OCI-LY3 (cell line): Measurements from ENCODE around the gene PROK1.

ENCODE experiments used
- H2AFZ ChIP-seq: fragments of 200-600, 300-600 bp; shearing (Covaris generic); 2 replicates; pipeline ENCODE4 v1.6.0; 2014; ENCODE audit warnings: antibody characterized with exemption, low read depth, low read length
- H3K27ac ChIP-seq: fragments of 200-600, 300-600 bp; sonication (generic); 2 replicates; pipeline ENCODE4 v1.5.1; 2014; ENCODE audit warnings: mild to moderate bottlenecking, low read length, moderate library complexity, mixed read lengths
- H3K27me3 ChIP-seq: fragments of 200-600, 300-600 bp; sonication (generic); 2 replicates; pipeline ENCODE4 v1.6.1; 2014; ENCODE audit warnings: low read depth, low read length, mixed read lengths
- H3K36me3 ChIP-seq: fragments of 200-600, 300-600 bp; sonication (generic); replicated peaks from 2 replicates; pipeline ENCODE3; 2014; ENCODE audit warnings: low read depth, low read length, mixed read lengths
- H3K4me1 ChIP-seq: fragments of 300-600, 200-600 bp; sonication (generic); 2 replicates; pipeline ENCODE4 v1.6.1; 2014; ENCODE audit warnings: low read length, mixed read lengths
- H3K4me2 ChIP-seq: fragments of 200-600, 300-600 bp; sonication (generic); 2 replicates; pipeline ENCODE4 v1.6.1; 2014; ENCODE audit warnings: low read length, mixed read lengths
- H3K4me3 ChIP-seq: fragments of 300-600, 200-600 bp; sonication (generic); 2 replicates; pipeline ENCODE4 v1.5.1; 2014; ENCODE audit warnings: antibody characterized with exemption, mild to moderate bottlenecking, low read length, moderate library complexity
- H3K79me2 ChIP-seq: fragments of 300-600, 200-600 bp; shearing (Covaris generic); 2 replicates; pipeline ENCODE4 v1.6.1; 2014; ENCODE audit warnings: mild to moderate bottlenecking, low read length, mixed read lengths
- H3K9ac ChIP-seq: fragments of 300-600, 200-600 bp; shearing (Covaris generic); 2 replicates; pipeline ENCODE4 v1.6.0; 2014; ENCODE audit warnings: mild to moderate bottlenecking, low read length, moderate library complexity
- H3K9me3 ChIP-seq: fragments of 200-600, 300-600 bp; shearing (Covaris generic); 2 replicates; pipeline ENCODE4 v1.6.1; 2014; ENCODE audit warnings: low read length, mixed read lengths; ENCODE audit not compliant: insufficient read depth
- H4K20me1 ChIP-seq: fragments of 200-600, 300-600 bp; sonication (generic); 2 replicates; pipeline ENCODE4 v1.6.1; 2016; ENCODE audit warnings: low read length, mixed read lengths; ENCODE audit not compliant: insufficient read depth
- CTCF ChIP-seq: fragments of 200-600, 300-600 bp; sonication (generic); IDR thresholded peaks from 2 replicates; pipeline ENCODE4 v1.5.1; 2014; ENCODE audit warnings: antibody characterized with exemption, low read length, low read depth
- EZH2phosphoT487 ChIP-seq: fragments of 200-600 bp; shearing (Covaris generic); IDR thresholded peaks from 2 replicates; pipeline ENCODE4 v1.6.1; 2018; ENCODE audit warnings: antibody characterized with exemption, mixed run types, low read depth

The PROK1 gene

DNA sequence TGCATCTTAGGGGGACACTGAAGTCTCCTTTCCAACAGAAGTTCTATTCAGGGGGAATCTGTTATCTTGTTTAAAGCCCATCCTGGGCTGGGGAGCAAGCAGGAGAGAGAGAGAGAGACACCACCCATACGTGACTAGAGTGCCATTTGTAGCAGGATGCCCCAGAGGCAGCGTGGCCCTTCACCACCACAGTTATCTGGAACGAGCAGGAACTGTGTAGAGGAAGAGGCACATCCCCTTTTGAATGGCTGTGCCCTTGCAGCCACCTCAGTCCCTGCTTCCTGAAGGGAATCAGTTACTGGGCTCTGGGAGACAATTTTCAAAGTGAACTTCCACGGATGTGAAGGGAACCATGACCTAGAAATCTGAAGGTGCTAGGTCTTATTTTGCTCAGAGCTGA lies 24.1 kb upstream of the PROK1 start:
- TF ChIP-seq EZH2phosphoT487, result no peak
- TF ChIP-seq CTCF, result no peak

GRCh38 chr1:110428946-110429345 lies 22.0 kb upstream of the PROK1 start:
- Histone ChIP-seq H3K36me3 (no peaks in the 10 kb centered on the region), H2AFZ (no peak overlapping the region), H3K4me2 (no peak overlapping the region), H3K4me1 (peaks cover 5% of the 10 kb centered on the region; the same call in 1 of the 2 replicates), H3K27me3 (no peaks in the 10 kb centered on the region), H3K4me3 (no peak overlapping the region), H3K79me2 (no peaks in the 10 kb centered on the region), H3K9me3 (no peaks in the 10 kb centered on the region), H3K27ac (no peak overlapping the region), H4K20me1 (no peaks in the 10 kb centered on the region), H3K9ac (no peak overlapping the region)
- no peak for TF ChIP-seq EZH2phosphoT487
- TF ChIP-seq CTCF, result no peak

More for the DNA sequence above, 24.1 kb upstream of the PROK1 start:
- H2AFZ ChIP-seq, result no peak overlapping the region
- no peaks in the 10 kb centered on the region for H4K20me1 ChIP-seq
- no peaks in the 10 kb centered on the region for H3K9me3 ChIP-seq
- peaks cover 5% of the 10 kb centered on the region; the same call in 1 of the 2 replicates for H3K4me1 ChIP-seq
- H3K36me3 ChIP-seq, result no peaks in the 10 kb centered on the region
- no peaks in the 10 kb centered on the region for H3K27me3 ChIP-seq
- H3K4me3 ChIP-seq, result no peak overlapping the region
- no peak overlapping the region for H3K27ac ChIP-seq
- no peak overlapping the region for H3K4me2 ChIP-seq
- no peaks in the 10 kb centered on the region for H3K79me2 ChIP-seq
- H3K9ac ChIP-seq, result no peak overlapping the region

- H3K4me2 ChIP-seq, result no peak overlapping the region
- no peak overlapping the region for H3K9ac ChIP-seq
- H4K20me1 ChIP-seq, result no peaks in the 10 kb centered on the region
- peaks cover 5% of the 10 kb centered on the region; the same call in 1 of the 2 replicates for H3K4me1 ChIP-seq
- no peak overlapping the region for H2AFZ ChIP-seq
- no peak overlapping the region for H3K4me3 ChIP-seq
- H3K9me3 ChIP-seq, result no peaks in the 10 kb centered on the region
- no peaks in the 10 kb centered on the region for H3K36me3 ChIP-seq
- no peaks in the 10 kb centered on the region for H3K79me2 ChIP-seq
- no peaks in the 10 kb centered on the region for H3K27me3 ChIP-seq
- TF ChIP-seq CTCF, result no peak
- H3K27ac ChIP-seq, result no peak overlapping the region
Measured at GRCh38 chr1:110430366-110430765, 20.6 kb upstream of the PROK1 start.

DNA sequence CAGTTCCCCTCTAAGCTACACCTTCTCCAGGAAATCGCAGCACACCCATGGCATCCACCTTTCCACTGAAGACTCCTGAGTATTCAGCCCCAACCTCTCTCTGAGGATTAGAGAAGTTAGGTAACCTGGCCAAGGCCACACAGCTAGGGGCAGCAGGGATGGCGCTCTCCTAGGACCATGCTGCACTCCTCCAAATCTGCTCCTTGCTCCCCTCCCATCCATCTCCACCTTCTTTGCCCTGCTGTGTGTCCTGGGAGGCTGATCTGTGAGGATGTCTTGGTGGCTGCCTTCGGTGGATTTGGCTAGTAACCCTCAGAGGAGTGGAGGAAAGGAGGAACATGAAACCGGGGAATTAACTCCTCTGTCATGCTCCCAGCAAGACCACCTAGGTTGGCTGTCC lies 20.0 kb upstream of the PROK1 start:
- H3K4me2 ChIP-seq, result no peak overlapping the region

More for the DNA sequence above, 20.0 kb upstream of the PROK1 start:
- Histone ChIP-seq H3K9ac (no peak overlapping the region), H3K27ac (no peak overlapping the region), H3K36me3 (no peaks in the 10 kb centered on the region), H3K9me3 (no peaks in the 10 kb centered on the region), H4K20me1 (no peaks in the 10 kb centered on the region), H3K4me1 (peaks cover 5% of the 10 kb centered on the region; the same call in 1 of the 2 replicates), H3K4me3 (no peak overlapping the region), H3K27me3 (no peaks in the 10 kb centered on the region), H3K79me2 (no peaks in the 10 kb centered on the region), H2AFZ (no peak overlapping the region)
- TF ChIP-seq EZH2phosphoT487 (no peak), CTCF (no peak)
